Inflammatory macrophage (primary cell): Measurements from ENCODE around the gene CACNA2D1.
"Not testable (repeated sequence)": the region's sequence is repeated elsewhere in the genome, so short reads cannot be mapped to it uniquely, and the experiment has no call there.

ENCODE experiments used
- DNase-seq, 2 donors: peaks; one replicate each; pipeline ENCODE4 v3.0.0-alpha.2; 2020 to 2022

CACNA2D1 gene

DNA sequence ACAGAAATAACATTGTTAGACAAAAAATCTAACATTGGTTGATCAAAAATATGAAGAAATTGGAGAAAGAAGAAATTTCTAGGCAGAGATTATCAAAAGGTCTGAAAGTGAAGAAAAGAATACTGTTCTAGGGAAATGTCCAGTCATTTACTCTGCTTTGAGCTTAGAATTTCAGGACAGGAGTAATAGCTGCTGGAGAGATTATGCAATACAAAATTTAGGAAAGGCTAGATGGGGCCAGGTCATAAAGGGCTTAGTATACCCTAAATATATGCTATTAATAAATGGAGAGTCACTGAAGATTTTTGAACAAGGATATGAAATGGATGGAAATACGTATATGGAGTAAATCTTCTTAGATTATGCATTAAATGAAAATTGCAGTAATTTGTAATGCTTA is 279.2 kb downstream of the CACNA2D1 start:
- DNase-seq, result no peak

DNA sequence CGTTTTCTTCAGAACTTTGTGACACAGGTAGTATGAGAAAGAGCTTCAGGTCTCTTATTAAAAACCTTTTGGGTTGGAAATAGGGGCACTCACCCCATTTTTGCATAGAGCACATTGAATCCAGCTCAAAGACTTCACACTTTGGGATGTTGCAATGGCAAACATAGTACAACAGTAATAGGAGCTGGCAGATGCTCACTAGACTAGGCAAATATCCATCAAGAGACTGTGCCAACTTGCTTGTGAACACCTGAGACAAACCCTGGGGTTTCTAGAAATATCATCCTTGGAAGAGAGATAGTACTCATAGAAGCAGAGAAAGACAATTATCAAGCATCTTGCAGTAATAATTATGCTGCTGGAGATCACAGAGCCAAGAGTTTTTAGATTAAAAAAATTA is 280.0 kb downstream of the CACNA2D1 start:
- DNase-seq, result no peak

DNA sequence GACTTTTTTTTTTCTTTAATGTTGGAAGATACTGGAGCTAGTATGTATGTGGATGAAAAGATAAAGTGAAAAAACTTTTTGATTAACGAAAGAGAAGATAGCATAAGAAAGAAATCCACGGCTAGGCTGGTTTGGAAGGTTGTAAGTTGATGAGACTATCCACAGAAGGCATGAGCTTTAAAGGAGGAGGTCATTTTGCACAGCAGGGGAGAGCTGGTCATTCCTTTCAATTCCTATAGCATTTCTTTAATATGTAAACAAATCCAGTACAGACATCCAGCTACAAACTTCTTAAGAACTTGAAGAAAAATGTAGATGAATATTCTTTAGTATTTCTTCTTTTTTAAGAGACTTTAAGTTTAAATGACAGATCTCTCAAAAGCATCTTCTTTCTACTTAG is 281.3 kb downstream of the CACNA2D1 start:
- no peak for DNase-seq

DNA sequence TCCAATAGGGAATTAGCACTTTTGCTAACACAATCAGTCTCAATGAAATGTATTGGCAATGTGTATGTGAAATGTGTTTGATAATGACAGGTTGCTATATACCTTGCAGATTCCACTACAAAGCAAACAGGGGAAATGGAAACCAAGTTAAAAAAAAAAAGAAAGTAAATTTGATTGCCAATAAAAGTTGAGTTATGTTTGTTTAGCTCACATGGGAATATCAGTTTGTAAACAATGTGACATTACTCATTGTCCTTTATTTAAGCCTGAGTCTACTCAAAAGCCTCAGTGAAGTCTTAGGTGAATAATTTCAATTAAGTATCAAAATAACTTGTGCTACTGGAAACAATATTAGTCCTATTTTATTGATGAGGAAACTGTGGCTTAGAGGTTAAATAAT is 285.2 kb downstream of the CACNA2D1 start:
- DNase-seq, result no peak

DNA sequence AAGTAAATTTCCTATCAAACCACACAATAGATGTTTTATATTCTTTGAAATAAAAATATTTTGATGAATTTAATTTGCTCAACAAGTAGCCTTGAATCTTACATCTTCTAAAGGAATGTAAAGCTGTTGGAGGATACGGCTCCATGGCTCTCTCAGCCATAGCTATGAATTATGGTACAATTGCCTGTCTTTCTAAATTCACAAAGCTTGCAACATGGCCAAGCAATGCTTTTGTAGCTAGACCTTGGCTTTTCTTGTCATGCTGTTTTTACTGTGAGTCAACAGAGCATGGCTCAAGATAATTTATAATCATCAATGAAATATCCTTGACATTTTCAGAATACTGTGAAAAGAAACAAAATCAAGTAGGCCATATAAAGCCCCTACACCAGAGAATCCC is 286.7 kb downstream of the CACNA2D1 start:
- DNase-seq, result no peak

DNA sequence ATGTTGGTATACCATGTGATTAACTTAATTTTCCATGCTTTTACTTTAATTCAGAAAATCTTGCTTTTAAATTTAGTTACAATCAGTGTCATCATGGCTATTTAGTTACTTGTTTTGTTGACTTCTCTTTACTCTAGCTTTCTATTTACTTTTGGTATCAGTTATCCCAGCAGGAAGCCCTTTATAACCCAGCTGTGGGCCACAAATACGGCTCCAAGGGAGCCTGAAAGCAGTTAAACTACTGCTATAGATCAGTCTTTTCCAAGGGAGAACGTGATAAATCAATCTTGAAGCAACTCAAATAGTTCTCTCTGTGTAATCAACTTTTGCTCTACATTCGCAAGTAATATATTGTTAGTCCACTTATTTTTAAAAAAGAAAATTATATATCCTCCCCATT is 287.4 kb downstream of the CACNA2D1 start:
- DNase-seq, result no peak

DNA sequence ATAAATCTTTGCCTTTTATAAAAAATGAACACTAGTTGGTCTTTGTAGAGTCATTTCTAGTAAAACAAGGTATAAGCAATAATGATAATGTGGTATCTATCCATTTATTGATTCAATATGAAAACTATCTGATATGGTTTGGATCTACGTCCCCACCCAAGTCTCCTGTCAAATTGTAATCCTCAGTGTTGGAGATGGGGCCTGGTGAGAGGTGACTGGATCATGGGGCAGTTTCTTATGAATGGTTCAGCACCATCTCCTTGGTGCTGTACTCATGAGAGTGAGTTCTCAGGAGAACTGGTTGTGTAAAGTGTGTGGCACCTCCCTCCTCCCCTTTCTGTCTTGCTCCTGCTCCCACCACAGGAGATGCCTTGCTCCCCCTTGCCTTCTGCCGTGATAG is 288.8 kb downstream of the CACNA2D1 start:
- DNase-seq, result no peak

DNA sequence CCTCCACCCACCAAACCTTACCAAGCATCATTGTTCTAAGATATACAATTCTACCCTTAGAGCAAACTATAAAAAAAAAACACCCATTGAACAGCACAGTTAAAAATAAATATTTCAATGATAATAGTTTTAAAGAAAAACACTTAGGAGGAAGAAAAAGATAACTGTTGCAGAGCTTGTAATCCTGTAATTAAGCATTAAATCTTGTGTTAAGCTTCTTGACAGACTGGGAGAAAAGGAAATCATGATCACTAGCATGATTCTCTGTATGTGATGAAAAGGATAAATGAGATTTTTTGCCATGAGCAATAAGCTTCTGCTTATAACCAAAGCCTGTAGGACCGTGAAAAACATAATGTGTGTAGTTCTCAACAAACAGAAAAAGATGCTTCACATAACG is 289.8 kb downstream of the CACNA2D1 start:
- no peak for DNase-seq

DNA sequence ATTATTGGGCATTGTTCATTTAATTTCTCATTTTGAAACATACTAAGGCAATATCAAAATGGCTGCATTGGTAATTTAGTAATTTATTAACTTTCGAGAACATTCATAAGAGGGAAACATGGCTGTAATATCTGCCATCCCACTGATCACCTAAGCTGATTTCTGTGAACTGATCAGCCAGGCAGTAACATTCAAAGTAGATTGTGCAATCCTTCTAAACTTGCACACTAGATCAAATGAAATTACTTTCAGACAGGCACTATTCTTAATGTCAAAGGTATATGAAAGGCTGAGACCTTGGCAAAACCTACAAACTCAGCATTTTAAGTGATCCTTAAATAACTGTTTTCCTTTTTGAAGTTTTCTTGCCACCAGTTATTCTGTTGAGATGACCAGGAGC is 290.7 kb downstream of the CACNA2D1 start:
- DNase-seq, result no peak

DNA sequence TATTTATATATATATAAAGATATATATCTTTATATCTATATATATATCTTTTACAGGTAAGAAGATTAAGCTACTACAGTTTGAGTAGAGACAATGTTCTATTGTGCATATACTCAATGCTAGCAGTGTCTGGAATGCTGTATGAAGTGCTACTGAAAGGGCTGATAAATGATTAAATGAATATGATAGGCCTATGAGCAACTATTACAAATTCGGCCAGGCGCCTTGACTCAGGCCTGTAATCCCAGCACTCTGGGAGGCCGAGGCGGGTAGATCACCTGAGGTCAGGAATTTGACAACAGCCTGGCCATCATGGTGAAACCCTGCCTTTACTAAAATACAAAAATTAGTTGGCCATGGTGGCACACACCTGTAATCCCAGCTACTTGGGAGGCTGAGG is 297.1 kb downstream of the CACNA2D1 start:
- DNase-seq, result no peak

DNA sequence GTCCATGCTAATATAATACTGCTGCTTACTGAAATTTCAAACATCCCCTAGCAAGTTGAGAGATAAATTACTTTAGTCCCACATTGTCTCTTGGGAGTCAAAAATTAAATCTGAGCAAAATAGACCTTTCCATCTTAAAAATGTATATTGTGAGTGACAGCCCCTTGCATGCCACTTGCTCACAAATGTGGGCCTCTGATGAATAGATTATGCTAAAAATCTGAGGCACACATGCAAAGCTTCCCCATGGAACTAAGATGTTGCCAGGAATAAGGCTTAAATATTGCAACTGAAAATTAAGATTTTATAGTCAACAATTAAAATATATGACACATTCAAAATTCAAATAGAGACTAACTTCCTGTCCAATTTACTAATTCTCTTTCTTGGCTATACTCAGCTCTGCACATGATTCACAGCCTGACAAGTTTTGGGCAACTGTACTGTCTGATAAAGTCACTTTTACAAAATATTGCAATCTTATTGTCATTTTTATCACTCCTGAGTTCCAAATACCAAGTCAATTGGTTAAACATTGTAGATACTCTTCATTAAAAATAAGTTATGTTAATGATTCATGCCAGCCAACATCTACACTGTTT is 301.2 kb downstream of the CACNA2D1 start:
- DNase-seq, result no peak

DNA sequence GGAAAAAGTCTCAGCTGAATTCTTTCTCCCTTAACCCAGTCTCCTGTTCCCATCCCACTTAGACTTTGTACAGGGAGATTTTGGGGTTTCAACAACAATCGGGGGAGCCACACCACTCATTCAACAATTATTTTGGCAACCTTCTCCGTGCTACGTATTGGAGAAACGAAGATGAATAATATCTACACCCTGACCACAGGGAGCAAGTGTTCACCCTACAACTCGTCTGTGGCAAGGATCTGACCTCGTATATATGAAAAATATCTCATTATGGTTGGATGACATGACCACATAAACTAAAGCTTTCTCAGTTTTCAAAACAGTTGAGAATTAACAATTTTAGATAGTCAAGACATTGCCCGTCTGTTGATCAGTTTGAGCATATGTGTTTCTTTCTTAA is 302.1 kb downstream of the CACNA2D1 start:
- DNase-seq, result no peak

DNA sequence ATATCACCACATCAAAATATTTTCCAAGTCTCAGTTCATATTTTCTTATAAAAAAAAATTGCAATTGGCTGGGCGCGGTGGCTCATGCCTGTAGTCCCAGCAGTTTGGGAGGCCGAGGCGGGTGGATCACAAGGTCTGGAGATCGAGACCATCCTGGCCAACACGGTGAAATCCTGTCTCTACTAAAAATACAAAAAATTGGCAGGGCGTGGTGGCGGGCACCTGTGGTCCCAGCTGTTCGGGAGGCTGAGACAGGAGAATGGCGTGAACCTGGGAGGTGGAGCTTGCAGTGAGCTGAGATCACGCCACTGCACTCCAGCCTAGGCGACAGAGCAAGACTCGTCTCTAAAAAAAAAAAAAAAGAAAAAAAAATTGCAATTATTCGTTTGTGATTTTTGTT is 303.0 kb downstream of the CACNA2D1 start:
- not testable (repeated sequence) for DNase-seq

DNA sequence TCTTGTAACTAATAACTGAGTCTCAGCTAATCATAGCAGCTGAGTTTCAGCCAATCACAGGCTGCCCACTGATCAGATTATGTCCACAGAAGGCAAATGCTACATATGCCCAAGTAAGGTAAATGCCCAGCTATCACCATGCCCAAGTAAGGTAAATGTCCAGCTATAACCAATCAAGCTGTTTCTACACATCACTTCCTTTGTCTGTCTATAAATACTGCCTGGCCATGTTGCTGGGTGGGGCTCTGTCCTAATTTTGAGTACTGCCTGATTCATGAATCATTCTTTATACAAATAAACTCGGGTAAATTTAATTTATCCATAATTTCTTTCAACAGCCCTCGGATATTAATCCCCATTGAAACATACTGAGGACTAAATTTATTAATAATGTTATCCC is 312.4 kb downstream of the CACNA2D1 start:
- DNase-seq, result no peak

DNA sequence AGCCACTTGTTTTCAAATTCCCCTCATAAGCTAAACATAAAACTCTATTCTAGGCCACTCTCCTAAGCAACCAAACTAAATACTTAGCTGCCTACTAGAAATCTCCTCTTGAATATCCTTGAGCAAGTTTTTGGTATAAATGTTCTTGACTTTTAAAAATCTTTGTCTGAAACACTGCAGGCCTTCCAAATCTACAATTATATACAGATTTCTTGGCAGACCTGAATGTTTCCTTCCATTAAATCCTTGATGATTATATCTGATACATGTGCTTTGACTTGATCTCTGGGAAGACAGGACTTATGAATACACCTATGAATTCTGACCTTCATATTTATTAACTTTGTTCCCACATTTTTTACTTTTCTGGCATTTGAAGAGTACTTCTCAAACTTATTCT is 314.5 kb downstream of the CACNA2D1 start:
- no peak for DNase-seq

DNA sequence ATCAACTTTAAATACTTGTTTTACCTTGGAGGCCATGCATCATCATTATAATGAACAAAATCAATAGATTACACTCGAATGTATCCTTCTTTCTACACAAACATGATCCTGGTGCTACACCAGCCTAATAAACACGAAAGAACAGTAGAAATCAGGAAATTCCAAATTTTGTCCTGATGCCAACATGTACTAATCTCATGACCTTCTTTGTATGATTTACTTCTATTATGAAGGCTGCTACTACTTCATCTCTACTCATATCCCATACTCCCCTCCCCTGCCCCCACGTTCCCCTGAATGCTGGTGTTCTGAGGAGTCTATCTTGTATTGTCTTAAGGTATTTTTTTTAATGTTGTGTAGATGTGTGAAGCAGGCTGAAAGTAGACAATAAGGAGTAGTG is 315.0 kb downstream of the CACNA2D1 start:
- no peak for DNase-seq

DNA sequence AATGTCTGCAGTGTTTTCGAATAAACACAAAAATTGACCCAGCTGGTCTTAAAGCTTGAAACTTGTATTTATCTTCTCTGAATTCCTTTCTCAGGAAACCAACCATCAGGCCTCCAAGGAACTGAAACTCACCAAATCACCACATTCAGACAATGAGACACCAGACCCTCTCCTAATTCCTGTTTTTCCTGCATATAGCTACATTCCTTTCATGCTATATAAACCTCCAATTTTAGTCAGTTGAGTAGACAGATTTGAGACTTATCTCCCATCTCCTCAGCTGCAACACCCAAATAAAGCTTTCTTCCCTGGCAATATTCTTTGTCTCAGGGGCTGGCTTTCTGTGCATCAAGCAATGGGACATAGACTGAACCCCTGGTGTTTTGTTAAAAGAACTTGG is 317.0 kb downstream of the CACNA2D1 start:
- no peak for DNase-seq

DNA sequence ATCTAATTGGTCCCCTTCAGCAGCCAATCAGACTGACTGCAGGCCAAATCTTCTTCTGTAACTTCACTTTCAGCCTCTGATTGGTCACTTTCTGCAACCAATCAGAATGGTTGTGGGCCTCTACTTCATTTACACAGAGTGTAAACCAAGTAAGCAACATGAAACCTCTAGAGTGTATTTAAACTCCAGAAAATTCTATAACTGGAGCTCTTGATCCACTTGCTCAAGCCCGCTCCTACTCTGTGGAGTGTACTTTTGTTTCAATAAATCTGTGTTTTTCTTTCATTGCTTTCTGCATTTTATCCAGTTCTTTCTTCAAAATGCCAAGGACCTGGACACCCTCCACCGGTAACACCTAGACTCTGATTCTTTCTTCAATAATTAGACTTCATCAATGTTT is 319.1 kb downstream of the CACNA2D1 start:
- no peak for DNase-seq

DNA sequence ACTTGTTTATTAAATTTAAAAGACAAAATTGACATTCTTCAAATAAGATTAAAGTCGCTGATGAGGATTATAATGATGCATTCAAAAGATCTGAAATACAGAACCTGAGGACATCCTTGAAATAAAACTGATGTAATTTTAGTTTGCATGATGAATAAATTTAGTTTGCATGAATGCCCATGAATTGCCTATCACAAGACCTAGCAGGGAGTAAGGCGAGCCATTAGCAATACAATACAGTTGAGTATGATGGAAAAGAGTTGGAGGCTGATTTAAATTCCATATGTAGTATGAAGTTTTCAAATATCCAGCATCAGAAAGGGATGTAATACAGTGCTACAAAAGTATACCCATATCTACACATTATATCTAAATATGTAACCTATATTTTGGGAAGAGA is 321.3 kb downstream of the CACNA2D1 start:
- DNase-seq, result no peak

DNA sequence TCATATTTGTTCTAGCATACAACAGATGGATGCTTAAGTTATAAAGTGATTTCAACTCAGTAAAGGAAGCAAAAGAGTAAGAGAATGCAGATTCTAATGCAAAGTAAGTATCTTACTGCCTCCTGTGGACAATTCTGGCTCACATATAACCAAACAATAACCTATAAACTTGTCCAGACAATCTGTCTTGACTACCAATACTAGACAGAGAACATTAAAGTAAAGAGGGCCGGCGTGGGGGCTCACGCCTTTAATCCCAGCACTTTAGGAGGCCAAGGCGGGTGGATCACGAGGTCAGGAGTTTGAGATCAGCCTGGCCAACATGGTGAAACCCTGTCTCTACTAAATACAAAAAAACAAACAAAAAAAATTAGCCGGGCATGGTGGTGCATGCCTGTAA is 329.3 kb downstream of the CACNA2D1 start:
- DNase-seq, result no peak

DNA sequence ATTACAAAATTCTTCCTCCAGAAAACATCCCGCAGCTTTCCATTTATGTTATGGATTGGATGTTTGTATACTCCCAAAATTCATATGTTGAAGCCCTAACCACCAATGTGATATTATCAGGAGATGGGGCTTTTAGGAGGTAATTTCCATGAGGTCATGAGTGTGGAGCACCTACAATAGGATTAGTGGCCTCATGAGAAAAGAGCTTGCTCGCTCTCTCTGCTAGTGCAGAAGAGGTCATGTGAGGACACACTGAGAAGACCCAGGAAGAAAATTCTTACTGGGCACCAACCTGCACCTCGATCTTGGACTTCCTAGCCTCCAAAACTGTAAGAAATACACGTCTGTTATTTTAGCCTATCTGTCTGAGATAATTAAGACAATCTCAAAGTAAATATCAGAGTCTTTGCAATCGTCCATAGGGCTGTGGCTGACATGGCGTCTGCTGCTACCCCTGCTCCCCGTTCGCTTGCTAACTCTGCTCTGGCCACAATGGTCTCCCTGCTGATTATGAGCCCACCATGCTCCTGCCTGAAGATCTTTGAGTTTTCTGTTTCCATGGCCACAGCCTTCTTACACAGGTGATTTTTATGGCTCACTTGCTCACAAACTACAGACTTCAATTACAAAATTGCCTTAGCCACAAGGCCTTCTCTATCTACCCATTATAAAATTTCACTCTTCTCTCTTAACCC is 333.3 kb downstream of the CACNA2D1 start:
- no peak for DNase-seq

DNA sequence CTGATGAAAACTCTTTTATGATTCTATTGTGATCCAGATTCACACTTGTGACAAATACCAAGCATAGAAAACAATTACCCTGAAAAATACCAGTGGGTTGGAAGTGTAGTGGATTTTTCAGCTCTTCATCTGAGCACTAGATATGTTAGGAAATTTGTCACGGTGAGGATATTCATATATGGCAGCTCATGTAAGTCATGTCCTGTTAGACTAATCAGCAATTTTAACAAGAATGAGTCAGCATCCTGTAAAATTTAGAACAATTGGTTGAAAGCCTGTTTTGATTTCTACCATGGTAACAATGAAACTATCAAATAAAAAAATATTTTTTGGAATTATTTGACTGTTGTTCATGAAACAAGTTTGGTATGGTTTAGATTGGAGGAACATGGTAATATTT is 334.3 kb downstream of the CACNA2D1 start:
- DNase-seq, result no peak

DNA sequence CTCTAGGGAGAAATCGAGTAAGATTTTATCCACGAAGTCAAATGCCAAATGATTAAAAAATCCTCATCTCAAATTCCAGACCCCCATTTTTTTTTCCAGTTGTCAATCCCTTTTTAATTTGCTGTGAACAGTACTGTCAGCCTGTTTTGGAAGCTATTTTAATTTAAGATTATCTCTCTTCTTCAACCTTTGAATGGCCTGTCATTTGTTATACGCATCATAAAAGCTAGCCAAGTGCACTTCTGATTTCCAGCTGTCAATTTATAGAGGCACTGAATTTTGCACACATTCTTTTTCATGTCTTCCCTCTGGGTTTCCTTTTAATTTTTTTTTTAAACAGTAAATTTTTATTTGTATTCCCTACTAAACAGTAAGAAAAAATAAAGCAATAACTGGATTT is 337.4 kb downstream of the CACNA2D1 start:
- DNase-seq, result no peak

DNA sequence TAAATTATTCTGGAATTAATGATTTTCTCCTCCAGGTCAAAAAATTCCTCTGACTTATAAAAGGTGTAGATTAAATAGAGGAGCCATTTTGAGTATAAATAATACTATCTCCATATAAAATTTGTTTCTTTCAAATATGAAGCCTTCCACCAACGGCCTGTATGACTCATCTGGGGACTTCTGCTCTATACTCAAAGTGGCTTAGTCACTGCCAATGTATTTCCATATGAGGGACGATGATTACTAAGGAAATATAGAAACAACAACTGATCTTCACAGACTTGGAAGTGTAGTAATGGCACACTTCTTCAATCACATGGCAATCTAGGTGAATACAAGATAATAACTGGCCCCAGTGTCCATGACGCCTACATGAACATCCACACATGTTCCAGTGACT is 338.1 kb downstream of the CACNA2D1 start:
- DNase-seq, result peak; percentile 1 to 3

DNA sequence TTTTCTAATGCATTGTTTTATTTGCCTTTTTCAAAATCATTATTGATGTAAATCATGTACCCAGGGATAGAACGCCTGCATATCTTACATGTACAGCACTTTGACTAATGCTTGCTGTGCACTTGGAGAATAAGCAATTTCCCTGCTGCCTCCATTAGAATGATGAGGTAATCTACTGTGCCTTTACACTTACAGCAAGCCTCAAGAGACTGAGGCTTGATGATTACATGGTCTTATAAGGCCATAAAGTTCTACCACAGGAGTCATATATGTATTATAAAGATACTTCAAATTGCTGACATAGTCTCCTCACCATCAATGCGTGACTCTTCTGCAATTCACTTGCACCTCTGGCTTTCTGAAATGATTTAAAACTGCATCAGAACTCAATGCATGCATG is 345.2 kb downstream of the CACNA2D1 start:
- DNase-seq, result no peak
